Fibroblast of the conjunctiva (primary cell): Measurements from ENCODE around the gene ZGPAT.
"Not testable (repeated sequence)": the region's sequence is repeated elsewhere in the genome, so short reads cannot be mapped to it uniquely, and the experiment has no call there.

ENCODE experiments used
- DNase-seq: peaks from one replicate; pipeline ENCODE4 v3.0.0-alpha.2; 2010; ENCODE audit warnings: low read depth

The ZGPAT gene

DNA sequence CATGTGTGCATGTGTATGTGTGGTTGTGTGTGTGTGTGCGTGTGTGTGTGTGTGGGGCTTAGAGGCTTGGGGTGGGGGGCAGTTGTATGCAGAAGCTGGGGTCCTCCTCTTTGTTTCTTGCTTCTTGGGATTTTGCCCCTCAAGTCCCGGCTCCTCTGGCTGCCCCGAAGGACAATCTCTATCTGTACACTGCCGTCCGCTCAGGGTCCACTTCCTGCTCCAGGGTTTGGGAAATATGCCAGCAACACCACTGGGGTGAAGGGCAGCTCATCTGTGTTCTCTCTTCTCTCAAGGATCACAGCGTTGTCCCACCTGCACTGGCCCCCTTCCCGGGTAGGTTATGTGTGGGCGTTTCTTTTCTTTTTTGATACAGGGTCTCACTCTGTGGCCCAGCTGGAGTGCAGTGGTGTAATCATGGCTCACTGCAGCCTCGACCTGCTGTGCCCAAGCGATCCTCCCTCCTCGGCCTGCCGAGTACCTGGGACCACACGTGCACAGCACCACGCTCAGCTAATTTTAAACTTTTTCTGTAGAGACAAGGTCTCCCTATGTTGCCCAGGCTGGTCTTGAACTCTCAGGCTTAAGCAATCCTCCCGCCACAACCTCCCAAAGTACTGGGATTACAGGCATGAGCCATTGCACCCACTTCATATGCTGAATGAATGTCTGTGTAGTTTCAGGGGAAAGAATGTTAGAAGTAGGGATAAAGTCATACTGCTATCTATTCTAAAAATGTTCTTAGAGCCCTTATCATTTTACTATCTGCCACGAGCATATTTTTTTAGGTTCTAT lies 57.4 kb downstream of the ZGPAT start:
- DNase-seq, result no peak

DNA sequence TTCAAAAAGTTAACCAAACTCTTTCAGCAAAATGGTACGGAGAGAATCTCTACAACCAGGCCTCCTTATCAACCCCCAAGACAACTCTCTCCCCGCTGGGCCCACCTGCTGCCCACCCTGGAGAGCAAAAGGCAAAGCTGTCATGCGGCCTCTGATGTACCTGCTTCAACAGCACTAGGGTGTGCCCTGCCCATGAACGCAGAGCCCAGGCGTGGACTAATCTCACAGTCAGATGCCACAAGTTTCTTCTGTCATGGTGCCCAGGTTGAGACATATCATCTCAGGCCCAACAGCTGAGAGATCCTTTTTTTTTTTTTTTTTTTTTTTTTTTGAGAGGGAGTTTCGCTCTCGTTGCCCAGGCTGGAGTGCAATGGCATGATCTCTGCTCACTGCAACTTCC lies 58.1 kb downstream of the ZGPAT start:
- no peak for DNase-seq

DNA sequence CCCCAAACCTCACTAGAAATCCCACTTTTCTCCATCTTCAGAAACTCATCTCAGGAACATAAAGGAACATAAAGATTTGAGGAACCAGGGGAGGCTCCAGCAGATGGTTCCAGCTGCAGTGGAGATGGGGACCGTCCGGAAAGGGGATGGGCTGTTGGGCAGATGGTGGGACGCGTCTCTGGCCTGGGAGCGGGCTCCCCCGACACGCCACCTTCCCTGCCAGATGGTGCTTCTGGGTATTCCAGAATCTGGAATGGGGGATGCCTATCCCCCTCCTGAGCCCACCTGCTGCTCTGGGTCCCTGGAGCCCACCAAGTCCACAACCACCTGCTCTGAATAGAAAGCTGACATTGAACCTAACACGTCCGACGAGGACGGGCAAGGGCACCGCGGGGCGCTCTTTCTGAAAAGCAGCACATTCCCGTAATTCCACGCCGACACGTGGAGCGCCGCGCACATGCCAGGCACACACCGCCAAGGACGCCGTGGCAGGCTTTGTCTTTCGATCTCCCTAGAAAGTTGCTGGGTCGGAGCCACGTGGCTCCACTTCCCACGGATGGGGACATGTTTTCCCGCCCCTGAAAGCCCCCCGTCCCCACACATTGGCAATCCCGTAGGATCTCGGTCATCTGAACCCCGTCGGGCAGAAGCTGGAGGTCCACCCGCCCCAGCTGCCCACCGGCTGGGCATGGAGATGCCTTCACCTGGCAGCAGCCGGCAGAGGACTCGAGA lies 59.0 kb downstream of the ZGPAT start:
- DNase-seq, result no peak

DNA sequence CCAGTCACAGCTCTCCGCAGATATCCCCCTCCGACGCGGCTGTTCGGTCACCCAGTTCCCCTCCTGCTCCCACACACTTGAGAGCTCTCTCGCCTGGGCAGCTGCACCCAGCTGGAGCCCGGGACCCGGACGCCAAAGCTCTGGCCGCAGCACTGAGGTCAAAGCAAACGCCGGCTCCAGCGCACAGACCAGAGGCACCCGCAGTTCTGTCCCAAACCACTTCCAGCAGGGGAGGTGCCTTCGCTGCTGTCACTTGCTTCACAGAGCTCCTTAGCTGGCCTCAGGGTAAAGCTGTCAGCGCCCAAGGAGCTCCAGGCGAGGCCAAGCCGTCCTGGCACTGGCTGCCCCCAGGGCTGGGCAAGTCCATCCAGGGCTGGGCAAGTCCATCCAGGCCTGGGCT lies 59.6 kb downstream of the ZGPAT start:
- DNase-seq, result no peak

DNA sequence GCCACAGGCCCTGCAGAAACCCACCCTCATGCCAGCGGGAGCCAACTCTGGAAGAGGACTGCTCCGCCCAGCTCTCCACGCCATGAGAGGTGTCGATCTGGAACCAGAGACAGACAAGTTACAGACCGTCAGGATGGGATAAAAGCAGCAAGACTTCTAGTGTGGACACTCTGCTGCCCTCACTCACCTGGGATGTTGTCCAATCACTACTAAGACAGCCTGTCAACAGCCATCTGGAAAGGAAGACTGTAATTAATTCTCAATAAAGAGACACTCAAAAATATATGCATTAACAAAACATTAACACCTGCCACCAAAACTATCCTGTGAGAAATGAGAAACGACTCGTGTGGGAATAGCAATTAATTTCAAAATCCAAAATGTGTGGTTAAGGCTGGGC lies 60.0 kb downstream of the ZGPAT start:
- no peak for DNase-seq

DNA sequence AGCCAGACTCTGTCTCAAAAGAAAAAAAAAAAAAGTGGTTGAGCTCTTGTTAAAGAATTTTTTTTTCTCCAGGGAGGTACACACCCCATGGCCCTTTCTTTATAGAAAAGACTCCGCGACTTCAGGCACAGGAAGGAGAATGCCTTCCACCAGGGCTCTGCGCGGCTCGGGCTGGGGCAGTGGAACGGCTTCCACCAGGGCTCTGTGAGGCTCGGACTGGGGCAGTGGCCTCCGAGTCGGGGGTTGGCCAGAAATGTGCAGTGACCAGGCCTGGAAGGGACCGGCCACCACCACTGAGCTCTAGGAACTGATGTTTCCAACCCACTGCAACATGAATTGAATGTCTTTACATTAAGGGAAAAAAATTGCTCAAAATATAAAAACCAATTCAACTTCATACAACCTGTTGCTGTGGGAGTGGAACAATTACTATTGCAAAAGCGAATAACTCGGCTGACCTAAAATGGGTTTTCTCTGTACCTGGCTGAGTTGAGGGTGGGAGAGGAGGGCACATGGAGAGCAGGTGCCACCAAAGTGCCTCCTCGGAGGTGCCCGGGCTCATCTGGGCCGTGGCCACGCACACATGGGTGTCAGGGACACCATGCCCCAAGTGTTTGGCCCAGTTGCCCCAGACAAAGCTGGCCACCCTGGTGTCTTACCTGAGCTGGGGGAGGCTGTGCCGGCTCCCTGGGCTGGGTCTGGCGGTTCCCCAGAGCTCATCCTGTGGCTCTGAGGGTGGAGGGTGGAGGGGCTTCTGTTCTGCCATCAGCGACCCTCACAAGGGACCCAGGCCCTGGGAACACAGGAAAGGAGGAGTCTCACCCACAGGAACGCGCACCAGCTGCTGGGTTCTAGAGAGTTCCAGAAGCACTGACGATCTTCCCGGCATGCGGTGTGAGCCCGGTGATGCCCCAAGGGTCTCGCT lies 61.0 kb downstream of the ZGPAT start:
- no peak for DNase-seq

DNA sequence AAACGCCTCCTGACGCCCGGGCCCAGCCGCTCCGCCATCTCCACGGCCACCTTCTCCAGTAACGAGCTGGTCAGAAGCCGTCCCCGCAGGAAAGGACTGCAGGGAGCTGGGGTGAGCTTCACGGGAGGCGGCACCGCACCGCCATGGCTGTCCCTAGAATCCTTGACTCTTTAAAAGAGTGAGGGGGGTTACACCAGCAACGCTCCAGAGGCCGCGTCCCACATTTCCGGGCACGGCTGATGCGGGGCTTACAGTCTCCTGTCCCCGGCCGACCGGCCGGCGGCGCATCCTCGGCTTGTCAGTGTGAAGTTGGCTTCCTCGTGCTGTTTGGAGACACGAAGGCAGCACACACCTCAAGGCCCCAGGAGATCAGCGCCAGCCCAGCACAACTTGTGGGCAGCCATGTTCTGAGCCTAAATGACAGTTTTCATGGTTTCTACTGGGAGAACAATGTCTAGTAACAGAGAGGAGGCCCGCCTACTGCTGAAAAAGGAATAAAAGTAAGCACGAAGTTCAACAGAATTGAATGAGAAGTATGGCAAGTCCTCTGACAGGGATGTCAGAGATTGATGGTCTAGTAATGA lies 62.1 kb downstream of the ZGPAT start:
- DNase-seq, result no peak

DNA sequence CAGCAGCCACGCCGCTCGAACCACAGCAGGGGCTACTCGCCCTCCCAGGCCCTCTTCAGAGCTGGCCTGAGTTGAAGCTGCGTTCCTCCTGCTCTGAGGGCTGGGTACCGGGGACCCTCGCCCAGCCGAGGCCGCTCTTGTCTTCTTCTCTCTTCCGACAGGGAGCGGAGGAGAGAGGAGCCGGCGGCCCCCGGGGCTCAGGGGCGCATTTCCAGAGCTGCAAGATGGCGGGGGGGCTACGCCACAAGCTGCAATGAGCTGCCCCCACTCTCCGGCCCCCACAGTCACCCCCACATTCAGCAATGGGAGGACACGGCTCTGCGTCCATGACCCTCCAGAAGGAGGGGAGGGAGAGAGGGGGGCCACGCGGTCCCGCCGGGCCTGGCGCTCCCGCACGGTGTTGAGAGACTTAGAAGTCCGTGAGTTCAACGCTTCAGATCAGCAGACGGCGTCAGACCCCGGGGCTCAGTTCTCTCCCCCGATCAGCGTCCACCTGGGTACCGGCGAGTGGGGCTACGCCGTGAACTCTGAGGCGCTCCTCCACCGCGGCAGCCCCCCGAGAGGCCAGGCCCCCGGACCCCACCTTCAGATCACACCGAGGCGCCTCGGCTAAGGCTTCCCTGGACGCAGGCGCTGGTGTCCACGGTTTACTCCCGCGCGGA lies 63.3 kb downstream of the ZGPAT start:
- DNase-seq, result no peak

DNA sequence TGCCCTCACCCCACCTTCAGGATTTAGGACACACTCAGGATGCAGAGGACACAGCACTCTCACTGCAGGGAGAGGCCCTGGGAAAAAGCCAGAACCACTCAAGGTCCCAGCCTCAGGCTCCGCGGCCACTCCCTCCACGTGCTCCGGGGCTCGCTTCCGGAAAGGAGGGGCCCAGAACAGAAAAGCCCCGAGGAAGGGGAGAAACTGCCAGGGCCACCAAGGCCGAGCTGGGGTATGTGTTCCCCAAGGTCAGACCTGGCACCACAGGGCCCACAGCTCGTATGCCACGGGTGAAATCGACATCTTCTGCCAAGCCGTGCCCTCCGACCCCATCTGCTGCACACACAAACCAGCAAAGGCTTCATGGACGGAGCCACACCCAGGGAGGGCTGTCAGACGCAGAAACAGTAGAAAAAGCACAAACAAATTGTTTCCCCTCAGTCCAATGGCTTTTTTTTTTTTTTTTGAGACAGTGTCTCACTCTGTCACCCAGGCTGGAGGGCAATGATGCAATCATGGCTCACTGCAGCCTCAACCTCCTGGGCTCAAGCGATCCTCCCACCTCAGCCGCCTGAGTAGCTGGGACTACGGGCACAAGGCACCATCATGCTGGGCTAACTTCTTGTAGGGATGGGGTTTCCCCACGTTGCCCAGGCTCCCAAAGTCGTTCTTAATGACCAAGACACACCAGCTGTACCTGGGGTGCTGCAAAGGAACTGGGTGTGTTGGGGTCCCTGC lies 65.1 kb downstream of the ZGPAT start:
- DNase-seq, result no peak

DNA sequence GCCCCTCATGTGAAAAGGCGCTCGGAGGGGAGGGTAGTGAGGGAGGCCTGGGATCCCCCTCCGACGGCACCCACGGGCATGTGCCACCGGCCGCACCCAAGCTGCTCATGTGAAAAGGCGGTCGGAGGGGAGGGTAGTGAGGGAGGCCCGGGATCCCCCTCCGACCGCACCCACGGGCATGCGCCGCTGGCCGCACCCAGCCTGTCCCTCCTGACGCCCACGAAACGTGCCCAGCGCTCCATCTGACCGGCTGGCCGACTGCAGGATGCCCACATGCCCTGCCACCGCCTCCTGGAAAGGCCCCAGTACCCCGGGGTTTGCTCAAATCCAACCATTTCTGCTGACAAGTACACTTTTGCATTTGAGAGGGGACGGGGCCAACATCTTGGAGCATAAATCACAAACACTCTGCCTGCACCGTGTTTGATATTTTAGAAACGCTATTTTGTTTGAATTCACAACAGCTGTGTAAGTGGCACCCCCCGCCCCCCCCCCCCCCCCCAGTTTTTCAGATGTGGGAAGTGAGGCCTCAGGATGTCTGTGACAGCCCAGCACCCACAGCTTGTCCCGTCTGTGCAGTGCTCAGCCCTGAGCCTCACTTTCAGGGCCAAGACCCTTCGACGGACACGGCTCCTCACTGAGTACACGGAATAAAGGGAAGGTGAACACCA lies 65.9 kb downstream of the ZGPAT start:
- no peak for DNase-seq

DNA sequence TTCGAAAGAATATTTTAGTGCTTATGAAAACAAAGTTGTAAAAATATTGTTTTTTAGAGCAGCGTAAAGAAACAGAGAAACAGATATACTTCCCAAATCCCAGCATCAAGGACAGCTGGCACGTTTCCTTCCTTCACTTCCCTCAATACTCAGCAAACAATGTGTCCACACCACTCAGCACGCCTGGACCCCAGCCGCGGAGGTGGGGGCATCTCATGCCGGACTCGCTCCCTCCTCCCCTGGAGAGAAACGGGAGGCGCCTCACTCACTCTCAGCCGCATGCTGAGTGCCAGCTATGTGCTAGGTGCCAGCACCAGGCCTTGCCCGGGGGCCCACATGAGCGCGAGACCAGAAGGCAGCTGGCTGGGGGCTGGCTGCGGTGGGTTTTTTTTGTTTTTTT lies 66.5 kb downstream of the ZGPAT start:
- DNase-seq, result no peak

DNA sequence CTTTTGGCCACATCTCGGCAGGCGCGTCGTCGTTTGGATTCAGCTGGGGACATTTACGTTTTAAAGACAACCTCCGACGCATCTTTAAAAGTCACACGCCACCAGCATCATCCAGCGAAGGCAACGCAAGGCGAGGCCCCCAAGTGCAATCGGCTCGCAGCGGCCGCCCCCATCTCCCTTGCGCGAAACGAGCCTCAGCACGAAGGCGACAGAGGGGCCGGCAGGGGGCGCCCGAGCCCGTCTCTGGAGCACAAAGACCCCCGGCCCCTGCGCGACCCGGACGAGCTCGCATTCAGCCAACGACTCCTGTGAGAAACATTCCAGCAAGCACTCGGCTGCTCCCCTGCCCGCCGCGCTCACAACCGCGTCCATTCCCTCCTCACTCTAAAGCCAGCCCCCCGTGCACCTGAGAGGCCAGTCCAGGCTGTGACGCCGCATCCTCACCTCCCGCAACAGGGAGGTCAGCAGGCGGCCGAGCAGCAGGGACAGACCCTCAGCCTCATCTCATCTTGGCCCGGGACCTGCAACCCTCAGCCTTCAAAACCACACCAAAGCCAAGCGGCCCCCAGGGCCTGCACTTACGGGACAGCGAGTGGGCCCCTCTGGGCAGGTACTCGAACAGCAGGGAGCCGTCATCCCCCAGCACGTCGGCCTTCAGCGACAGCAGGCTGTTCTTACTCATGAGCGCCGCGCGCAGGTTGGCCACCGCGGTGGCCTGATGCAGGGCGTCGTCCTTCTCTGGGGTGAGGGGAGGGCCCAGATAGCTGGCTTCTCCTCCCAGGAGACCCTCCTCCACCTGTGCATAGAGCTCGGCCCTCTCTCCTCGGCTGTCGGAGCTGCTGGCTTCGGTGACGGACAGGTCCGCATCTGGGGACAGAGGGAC lies 67.5 kb downstream of the ZGPAT start:
- DNase-seq, result no peak

DNA sequence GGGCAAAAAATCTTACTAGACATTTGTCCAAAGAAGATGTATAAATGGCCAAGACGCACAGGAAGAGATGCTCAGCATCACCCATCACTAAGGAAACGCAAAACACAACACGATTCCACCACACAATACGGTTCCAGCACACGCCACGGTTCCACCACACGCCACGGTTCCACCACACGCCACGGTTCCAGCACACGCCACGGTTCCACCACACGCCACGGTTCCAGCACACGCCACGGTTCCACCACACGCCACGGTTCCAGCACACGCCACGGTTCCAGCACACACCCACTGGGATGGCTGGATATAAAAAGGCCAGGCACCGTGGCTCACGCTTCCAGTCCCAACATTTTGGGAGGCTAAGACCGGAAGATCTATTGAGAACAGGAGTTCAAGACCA lies 69.0 kb downstream of the ZGPAT start:
- DNase-seq, result not testable (repeated sequence)

DNA sequence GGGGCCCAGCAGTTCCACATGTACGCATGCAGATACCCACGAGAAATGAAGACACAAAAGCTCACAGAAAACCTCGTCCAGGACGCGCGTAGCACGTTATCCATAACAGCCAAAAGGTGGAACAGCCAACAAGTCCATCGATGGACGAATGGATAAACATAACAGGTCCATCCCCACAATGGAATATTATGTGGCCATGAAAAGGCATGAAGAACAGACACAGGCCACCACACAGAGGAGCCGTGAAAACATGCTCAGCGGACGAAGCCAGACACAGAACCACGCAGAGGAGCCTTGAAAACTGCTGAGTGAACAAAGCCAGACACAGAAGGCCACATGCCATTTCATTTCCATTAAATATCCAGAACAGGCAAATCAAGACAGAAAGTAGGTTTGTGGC lies 69.8 kb downstream of the ZGPAT start:
- DNase-seq, result no peak

DNA sequence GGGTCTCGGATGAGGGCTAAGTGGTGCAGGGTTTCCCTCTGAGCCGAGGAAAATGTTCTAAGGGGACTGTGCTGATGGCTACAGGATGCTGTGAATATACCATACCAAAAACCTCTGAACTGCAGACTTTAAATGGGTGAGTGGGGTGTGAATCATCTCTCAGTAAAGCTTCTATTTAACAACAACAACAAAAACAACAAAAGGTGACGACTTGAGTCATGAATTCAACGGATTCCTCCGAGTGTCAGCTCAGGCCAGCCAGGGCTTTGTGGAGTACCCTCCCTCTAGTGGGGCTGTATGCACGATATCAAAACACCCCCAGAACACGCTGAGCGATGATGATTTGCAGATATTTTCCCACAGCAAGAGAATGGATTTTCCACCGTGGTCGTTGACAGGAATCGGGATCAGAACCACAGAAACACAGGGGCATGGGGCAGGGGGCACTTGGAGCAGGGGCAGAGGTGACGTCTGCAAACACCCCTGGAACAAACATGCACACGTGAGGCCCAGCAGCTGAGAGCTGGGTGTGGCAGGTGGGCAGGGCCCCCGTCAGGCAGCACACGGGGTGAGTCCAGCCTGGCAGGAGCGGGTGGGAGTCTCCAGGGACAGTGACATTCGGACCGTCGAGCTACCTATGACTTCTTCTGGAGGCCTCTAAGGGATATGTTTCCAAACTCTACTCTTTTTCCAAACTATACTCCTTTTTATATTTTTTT lies 70.4 kb downstream of the ZGPAT start:
- DNase-seq, result no peak

DNA sequence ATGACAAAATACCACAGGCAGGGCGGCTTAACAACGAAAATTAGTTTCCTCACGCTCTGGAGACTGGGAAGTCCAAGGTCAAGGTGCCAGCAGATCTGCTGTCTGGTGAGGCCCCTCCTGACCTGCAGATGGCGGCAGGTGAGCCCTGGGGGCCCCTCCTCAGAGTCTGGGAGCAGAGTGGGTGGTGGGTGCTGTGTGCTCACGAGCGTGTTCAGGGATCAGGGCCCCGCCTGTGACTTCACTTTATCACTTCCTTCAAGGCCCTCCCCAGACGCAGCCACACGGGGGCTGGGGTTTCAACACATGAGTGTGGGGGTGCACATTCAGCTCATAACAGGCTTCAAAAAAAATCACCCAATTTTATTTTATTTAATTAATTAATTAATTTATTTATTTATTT lies 71.0 kb downstream of the ZGPAT start:
- no peak for DNase-seq

DNA sequence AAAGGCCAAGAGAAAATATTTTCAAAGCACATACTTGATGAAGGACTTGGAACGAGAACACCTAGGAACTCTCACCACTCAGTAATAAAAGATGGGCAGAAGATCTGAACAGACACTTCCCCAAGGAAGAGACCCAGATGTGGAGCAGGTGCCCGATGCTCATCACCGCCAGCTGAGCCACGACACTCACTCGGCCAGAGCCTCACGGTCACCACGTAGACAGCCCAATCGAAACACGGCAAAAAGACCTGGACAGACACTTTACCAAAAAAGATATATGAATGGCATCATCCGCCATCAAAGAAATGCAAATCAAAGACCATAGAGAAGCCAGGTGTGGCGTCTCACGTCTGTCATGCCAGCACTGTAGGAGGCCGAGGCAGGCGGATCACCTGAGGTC lies 73.3 kb downstream of the ZGPAT start:
- no peak for DNase-seq

DNA sequence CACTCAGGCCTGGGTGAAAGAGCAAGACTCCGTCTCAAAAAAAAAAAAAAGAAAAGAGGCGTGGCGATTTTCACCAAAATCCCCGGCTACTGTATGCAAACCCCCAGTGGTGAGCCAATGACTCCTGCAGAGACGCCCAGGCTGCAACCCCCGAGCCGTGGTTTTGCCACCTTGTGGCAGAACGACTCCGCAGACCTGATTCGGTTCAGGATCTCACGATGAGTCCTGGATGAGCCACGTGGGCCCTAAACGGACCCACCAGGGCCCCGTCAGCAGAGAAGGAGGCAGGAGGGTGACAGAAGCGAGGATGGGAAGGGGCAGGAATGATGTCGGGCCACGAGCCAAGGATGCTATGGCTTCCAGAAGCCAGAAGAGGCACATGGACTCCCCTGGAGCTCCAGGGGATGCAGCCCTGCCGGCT lies 74.2 kb downstream of the ZGPAT start:
- DNase-seq, result no peak

DNA sequence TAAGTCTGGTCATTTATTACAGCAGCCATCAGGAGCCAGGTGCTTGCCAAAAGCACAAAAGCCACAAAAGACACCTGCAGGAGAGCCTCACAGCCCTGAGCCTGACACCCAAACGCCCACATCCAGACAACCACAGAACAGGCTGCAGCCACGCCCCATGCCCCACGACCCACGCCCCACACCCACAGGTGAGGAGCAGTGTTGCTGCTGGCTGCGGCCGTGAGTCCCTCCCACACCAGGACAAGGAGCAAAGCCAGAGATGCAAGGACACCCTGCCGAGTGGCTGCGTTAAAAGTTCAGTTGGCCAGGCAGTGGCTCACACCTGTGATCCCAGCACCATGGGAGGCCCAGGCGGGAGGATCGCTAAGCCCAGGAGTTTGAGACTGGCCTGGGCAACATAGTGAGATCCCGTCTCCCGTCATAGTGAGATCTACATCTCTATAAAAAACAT lies 74.7 kb downstream of the ZGPAT start:
- DNase-seq, result no peak
